ENCODE data around the gene JADE2. TPM values are rescaled to one million over a fixed set of nuclear protein-coding genes. Genes with fewer than 3 reads are reported as not detected.
"Not testable (repeated sequence)": the region's sequence is repeated elsewhere in the genome, so short reads cannot be mapped to it uniquely, and the experiment has no call there.

JADE2 gene
- polyA plus RNA-seq, 1 donor = 0.94 TPM

DNA sequence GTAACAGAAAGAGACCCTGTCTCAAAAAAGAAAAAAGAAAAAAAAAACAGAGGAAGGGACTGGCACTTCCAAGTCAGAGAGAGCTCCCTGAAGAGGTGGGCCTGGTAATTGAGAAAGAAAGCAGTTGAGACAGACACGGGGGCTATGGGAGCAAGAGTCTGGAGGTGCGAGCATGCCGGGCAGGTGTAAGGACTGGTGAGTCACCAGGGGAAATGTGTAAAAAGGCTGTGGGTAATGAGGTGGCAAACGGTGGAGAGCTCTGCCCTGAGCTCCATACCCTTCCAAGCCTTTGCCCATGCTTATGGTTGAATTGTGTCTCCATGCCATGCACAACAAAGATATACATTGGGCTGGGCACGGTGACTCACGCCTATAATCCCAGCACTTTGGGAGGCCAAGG lies 18.0 kb upstream of the JADE2 start:
- no peak for DNase-seq (ENCODE audit: low read depth)

- DNase-seq (ENCODE audit: low read depth) = no peak
Measured at GRCh38 chr5:134508521-134509195, 16.8 kb upstream of the JADE2 start.

DNA sequence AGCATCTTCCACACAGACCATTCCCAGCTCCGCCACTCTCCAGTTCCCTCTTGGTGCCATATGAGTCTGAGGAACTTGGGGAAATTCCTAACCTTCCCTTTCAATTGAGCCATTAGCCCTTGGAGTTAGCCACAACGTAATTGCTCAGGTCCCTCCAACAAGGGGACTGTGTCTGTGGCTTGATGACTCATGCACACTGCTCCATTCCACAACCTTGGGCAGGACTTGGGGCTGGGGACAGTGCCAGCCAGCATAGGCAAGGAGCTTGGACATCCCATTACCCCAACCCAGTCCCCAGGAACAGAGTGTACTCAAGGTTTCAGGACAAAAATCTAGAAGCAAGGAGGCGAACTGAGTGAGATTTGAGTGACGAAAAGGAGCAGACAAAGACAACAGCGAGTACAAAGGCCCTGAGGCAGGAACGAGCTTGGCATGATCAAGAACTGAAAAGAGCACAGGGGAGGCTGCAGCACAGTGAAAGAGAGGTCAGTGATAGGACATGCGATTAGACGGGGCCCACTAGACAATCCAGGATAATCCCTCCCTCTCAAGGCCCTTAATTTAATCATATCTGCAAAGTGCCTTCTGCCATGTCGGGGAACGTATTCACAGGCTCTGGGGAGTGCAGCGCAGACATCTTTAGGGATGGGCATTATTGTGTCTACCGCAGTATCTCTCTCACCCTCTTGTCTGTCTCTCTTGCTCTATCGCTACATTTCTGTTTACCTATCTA lies 16.0 kb upstream of the JADE2 start:
- no peak for DNase-seq (ENCODE audit: low read depth)

DNA sequence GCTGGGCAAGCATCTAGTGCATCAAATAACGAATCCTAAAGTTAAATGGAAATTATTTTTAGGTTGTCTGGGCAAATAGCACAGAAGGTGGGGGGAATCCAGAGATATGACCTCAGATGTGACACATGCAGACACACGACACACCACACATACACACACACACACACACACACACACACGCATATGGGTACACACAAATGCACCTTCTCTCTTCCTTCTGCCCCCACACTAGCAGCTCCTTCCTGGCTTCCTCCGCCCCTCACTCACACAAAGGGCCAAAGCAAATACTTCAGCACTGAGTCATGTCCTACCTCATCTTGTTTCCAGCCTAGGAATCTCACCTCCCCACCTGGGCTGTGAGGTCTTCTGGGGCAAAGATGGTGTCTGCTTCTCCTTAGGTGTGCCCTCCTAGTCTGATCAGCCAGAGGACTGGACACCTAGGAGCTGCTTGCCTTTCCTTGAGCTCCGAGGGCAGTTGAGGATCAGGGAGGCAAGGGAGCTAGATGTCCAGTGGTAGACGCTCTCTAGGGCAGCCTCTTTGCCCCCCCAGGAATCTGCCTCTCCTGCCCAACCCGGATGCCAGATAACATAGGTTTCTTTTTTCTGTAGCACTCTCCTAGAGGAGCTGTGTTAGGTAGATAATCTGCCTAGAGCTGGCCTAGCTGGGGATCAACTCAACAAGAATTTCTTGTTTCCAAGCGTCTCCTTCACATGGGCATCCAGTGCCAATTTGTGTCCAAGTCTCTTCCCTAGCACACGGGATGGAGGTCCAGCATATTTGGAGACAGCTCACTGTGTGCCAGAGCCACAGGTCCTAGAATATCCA lies 14.3 kb upstream of the JADE2 start:
- no peak for DNase-seq (ENCODE audit: low read depth)

DNA sequence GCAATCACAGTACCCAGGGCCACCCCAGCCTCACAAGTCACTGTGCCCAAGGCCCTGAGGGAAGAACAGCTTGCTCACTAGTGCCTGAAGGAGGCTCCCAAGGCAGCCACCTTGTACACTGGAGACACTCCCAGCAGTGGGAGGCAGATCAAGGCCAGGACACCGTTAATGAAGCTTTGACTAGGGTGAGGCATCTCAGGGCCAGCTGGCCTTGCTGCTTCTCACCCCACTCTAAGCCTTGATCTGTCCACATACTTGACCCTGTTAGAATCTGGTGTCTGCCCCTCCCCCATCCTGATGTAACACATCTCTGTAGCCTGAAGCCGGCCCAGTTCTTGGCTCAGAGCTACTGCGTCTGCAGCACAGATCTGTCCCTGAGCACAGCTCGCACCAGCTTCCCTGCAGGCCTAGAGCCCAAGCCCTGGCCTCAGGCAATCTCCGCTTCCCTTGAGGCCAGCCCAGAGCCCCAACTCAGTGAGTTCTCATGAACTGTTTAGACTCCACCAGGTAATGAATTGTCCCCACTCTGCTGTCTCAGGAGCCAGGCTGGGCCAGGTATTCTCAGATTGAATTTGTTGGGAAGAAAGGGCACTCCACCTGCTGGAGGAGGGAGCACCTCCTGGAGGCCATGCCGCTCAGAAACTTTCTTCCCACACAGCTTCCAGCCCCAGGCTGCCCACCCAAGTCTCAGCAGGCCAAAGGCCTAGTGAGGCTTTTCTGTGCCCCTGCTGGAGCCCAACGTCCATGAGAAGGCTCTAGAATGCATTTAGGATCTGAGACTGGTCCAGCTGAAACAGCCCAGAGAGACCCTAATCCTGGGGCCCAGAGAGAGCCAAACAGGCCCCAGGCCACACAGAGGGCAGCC lies 13.4 kb upstream of the JADE2 start:
- DNase-seq (ENCODE audit: low read depth) = no peak

GRCh38 chr5:134512661-134512999 lies 12.8 kb upstream of the JADE2 start:
- no peak for DNase-seq (ENCODE audit: low read depth)

DNA sequence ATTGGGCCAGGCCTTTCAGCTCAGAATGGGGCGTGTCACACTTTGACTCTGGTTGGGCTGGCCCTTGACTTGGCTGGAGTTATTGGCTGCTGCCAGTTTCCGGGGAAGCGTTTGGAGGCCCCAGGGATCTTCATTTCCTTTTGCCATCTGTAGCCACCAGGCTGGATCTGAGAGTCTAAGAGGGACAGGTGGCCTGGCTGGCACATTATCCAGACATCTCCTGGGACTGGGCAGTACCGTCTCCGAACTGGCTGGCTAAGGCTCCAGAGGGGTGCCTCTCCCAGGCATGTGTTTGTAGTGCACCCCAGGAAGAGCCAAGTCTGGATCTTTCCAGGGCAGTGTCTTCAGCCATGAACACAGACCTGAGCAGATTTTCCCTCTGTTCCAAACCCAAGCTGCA lies 9.7 kb upstream of the JADE2 start:
- no peak for DNase-seq (ENCODE audit: low read depth)

- DNase-seq (ENCODE audit: low read depth) = not testable (repeated sequence)
Measured at GRCh38 chr5:134516984-134517383, 8.5 kb upstream of the JADE2 start.

GRCh38 chr5:134517553-134517952 lies 7.9 kb upstream of the JADE2 start:
- DNase-seq (ENCODE audit: low read depth) = no peak

DNA sequence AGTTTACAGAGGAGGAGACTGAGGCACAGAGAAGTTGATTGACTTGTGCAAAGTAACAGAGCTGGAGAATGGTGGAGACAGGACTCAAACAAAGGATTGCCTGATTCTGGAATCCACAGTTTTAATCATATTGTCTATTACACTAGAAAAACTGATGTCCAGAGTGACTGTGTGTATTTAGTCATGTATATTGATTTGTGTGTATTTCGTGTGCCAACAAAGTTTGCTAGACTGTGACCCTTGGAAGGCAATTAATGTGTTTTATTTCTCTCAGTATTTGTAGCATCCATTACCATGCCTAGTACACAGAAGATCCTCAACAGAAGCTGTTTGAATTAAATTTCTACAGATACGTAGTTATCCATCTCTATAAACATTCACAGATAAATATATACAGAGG lies 5.5 kb upstream of the JADE2 start:
- DNase-seq (ENCODE audit: low read depth) = no peak

DNA sequence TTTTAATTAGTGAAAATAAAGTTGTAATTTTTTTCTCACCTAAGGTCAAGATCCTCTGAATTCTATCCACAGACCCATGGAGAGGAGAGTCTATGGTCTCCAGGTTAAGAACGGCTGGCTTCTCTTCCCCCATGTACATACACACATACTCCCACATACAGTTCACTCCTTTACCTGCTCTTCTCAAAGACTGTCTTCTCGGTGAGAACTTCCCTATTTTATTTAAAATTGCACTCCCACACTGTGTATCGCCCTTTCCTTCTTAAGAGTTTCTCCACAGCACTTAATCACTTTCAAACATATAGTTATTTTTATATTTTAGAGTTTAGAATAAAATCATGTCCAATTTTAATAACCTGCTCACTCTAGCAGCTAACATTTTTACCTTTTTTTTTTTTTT lies 3.6 kb upstream of the JADE2 start:
- no peak for DNase-seq (ENCODE audit: low read depth)

GRCh38 chr5:134523543-134524271 lies 1.8 kb upstream of the JADE2 start:
- DNase-seq (ENCODE audit: low read depth) = no peak

DNA sequence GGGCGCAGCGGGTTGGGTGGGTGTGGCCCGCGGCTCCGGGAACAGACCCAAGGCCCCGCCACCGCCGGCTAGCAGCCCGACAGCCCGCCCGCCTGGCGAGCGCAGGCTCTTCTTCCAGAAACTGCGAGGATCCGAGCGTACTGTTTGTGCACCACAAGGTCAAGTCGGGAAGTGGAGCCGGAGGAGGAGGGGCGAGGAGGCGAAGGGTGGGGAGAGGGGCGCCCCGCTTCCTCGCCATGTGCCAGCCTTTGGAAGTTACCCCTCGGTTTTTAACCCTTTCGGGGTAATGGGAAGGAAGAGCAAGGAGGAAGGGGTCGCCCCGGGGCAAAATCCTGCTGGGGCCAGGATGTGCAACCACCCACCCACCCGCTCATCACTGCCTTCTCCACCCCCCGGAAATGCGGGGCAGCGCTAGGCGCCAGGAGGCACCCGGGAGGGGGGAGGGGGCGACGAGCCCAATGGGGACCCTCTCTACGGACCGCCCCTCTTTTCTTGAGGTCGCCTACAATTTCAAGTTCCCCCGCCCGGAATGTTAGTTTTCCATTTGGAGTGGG lies 1.1 kb upstream of the JADE2 start:
- DNase-seq (ENCODE audit: low read depth) = no peak

GRCh38 chr5:134525683-134526482 lies 413 bp downstream of the JADE2 start:
- peak; percentile 59 for DNase-seq (ENCODE audit: low read depth)

DNA sequence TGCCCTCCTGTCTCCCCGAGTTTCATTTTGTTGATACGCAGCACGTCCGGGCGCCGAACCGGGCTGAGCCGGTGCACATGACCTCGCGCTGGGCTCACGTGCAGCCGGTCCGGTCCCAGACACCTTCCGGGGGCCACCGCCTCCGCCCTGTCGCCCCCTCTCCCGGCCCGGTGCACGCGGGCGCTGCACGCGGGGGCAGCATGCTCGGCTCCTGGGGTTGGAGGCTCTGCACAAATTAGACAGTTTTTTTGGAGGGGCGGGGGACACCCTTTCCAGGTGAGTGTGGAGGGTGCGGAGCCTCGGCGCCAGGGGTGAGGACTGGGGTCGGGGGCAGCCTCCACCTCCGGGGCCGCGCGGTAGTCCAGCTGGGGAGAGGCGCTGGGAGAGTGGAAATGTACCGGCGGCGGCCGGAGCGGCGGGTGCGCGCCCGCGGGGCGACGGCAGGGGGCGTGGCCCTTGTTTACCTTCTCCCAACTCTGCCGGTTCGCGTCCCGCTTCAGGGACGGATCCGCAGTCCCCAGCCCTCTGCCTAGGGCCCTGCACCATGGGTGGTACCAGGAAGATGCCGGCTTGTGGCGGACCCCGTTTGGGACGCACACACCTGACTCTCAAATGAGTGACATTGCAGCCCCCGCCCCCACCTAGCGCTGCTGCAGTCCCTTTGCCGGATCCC lies 1.1 kb downstream of the JADE2 start:
- DNase-seq (ENCODE audit: low read depth) = no peak

DNA sequence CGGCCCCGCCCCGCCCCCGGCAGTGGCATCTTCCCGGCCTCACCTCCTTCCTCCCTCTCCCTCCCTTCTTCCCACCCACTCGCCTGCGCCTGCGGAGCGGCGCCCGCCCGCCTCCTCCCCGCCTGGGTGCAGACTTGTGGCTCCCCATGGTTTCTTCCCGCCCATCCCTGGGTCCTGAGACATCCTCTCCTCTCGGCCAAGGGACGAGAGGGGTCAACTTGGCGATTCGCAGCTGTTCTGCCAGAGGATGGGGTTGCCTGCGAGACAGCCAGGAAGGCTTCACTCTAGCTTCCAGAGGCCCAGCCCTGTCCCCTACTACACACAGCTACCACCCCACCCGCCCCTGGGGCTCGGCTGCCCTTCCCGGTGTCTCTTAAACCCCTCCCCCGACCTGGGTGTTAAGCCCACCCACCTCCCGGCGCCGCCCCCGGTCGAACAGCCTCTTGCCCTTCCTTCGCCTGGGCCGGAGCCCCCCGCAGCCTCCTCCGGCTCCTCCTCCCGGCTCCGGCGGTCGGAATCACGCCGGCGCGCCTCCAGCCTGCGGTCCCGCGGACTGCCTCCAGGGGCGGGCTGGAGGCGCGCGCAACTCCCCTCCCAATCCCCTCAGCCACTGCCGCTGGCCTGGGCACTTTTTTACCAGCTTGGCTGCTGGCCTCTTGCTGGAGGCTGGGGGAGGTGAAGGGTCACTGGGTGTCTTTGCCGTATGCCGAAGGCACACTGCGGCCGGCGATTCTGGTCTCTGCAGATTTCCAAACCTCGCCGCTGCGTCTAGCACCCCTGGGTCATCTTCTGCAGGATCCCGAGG lies 1.9 kb downstream of the JADE2 start:
- no peak for DNase-seq (ENCODE audit: low read depth)

GRCh38 chr5:134527961-134528424 lies 2.5 kb downstream of the JADE2 start:
- no peak for DNase-seq (ENCODE audit: low read depth)

DNA sequence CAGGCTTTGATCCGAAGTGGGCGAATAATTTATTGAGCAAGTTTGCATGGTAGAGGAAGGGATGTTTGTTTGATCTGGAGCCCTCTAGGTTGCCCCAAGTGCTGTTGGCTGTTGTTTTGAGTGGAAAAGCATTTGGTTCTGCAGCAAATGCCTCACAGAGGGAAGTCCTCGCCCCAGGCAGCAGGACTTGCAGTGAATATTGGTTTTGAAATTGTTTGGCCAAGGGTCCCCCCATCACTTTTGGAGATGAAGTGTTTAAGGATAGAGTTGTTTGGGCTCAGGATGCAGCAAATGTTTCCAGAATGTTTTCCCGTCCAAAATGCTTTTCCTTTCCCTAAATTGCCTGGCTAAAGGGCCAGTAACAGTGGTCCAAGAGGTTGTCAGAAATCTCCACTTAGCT lies 3.1 kb downstream of the JADE2 start:
- DNase-seq (ENCODE audit: low read depth) = no peak

Data from forelimb muscle (tissue), 1 donor.